ENCODE data around the gene SPATA33. TPM values are rescaled to one million over a fixed set of nuclear protein-coding genes. Genes with fewer than 3 reads are reported as not detected.
"Not testable (repeated sequence)": the region's sequence is repeated elsewhere in the genome, so short reads cannot be mapped to it uniquely, and the experiment has no call there.

Gene SPATA33
- total RNA-seq, 2 donors from 2014 or later: 5.6 to 14.6 TPM

DNA sequence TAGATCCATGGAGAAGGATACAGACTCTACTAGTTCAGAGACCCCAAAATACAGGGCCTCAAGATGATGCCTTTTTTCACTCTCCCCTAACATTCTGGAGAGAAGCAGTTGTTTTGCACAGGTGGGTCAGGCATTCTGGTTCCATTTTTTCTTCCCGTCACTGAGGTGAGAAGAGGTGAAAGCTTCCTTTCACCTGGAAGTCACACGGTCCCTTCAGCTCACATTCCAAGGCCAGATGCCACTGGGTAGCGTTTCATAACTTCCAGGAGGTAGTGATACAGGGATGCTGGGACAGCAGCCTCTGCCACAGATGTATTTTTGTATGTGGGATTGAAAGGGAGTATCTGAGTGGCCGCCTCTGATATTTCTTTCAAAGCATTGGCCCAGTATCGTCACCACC is 30.8 kb downstream of the SPATA33 start:
- Histone ChIP-seq H3K27me3 (replicated peaks; ENCODE audit: insufficient read depth) (no peaks in the 10 kb centered on the region), H3K4me1 (replicated peaks) (no peaks in the 10 kb centered on the region), H3K36me3 (peaks cover 0 to 4% of the 10 kb centered on the region in 2 donors), H3K4me3 (no peak overlapping the region), H3K27ac (no peak overlapping the region), H3K9me3 (no peaks in the 10 kb centered on the region)
- intact Hi-C loops (cut with DNase I): no loop called here
- no peak for DNase-seq (ENCODE audit: low spot score)
- 89% methylated on average over 5 of the region's 5 CpGs for WGBS
- TF ChIP-seq POLR2A (IDR thresholded peaks at IDR 0.05) (no peak), POLR2AphosphoS5 (IDR thresholded peaks at IDR 0.05) (no peak)
- TF ChIP-seq, protein P1, sequence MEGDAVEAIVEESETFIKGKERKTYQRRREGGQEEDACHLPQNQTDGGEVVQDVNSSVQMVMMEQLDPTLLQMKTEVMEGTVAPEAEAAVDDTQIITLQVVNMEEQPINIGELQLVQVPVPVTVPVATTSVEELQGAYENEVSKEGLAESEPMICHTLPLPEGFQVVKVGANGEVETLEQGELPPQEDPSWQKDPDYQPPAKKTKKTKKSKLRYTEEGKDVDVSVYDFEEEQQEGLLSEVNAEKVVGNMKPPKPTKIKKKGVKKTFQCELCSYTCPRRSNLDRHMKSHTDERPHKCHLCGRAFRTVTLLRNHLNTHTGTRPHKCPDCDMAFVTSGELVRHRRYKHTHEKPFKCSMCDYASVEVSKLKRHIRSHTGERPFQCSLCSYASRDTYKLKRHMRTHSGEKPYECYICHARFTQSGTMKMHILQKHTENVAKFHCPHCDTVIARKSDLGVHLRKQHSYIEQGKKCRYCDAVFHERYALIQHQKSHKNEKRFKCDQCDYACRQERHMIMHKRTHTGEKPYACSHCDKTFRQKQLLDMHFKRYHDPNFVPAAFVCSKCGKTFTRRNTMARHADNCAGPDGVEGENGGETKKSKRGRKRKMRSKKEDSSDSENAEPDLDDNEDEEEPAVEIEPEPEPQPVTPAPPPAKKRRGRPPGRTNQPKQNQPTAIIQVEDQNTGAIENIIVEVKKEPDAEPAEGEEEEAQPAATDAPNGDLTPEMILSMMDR (IDR thresholded peaks at IDR 0.05): no peak

DNA sequence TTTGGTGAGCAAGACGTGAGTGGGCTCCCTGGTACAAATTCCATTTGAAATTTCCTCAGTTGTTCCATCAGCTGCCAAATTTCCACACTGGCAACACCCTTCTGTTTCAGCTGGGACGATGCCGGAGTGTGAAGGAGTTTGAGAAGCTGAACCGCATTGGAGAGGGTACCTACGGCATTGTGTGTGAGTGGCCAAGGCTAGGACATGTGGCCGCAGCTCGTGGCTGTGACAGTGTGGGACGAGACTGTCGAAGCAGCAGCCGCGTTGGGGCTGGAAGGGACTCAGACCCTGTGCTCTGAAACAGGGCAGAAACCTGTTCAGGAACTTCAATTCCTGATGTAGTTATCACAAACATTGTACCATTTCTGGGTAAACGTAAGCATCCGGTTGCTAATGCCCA is 31.5 kb downstream of the SPATA33 start:
- TF ChIP-seq POLR2AphosphoS5 (IDR thresholded peaks at IDR 0.05) (no peak), POLR2A (IDR thresholded peaks at IDR 0.05) (no peak)
- TF ChIP-seq, protein P1 (IDR thresholded peaks at IDR 0.05): no peak
- H3K4me1 ChIP-seq (replicated peaks): no peaks in the 10 kb centered on the region
- H3K27ac ChIP-seq: no peak overlapping the region
- 90% methylated on average over 13 of the region's 13 CpGs for WGBS
- H3K9me3 ChIP-seq: no peaks in the 10 kb centered on the region
- H3K27me3 ChIP-seq (replicated peaks; ENCODE audit: insufficient read depth): no peaks in the 10 kb centered on the region
- no peak for DNase-seq (ENCODE audit: low spot score)
- peaks cover 0 to 5% of the 10 kb centered on the region in 2 donors for H3K36me3 ChIP-seq
- intact Hi-C loops (cut with DNase I): no loop called here
- H3K4me3 ChIP-seq: no peak overlapping the region

DNA sequence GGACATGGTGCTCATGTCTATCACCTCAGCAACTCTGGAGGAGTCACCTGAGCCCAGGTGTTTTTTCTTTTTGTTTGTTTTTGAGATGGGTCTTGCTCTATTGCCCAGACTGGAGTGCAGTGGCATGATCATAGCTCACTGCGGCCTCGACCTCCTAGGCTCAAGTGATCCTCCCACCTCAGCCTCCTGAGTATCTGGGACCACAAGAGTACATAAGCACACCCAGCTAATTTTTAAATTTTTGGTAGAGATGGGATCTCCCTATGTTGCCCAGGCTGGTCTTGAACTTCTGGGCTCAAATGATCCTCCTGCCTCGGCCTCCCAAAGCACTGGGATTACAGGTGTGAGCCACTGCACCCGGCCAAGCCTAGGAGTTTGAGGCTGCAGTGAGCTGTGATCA is 32.0 kb downstream of the SPATA33 start:
- H3K27ac ChIP-seq; DNase-seq (ENCODE audit: low spot score); H3K27me3 ChIP-seq (replicated peaks; ENCODE audit: insufficient read depth); H3K9me3 ChIP-seq; H3K36me3 ChIP-seq; H3K4me3 ChIP-seq; H3K4me1 ChIP-seq (replicated peaks); intact Hi-C loops (cut with DNase I): not testable (repeated sequence)
- WGBS: 98% methylated on average over 4 of the region's 4 CpGs

DNA sequence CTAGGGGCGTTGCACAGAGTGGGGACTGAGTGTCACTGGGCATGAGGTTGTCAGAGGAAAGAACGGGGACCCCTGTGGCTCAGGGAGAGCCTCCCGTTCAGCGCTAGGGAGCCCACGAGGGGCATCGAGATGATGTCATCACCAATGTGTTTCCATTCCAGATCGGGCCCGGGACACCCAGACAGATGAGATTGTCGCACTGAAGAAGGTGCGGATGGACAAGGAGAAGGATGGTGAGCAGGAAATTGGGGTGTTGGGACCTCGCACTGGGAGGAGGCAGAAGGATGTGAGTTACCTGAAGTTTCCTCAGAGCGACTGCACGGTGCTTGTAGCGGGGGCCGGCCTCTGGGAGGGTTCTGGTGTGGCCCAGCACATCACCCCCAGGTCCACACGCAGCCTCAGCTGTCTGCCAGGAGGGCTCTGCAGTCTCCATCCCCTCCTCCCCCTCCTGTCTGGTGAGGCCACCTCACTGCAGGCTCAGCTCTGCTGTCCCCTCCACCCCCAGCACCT is 32.8 kb downstream of the SPATA33 start:
- Histone ChIP-seq H3K4me3 (no peak overlapping the region), H3K4me1 (replicated peaks) (no peaks in the 10 kb centered on the region), H3K27me3 (replicated peaks; ENCODE audit: insufficient read depth) (no peaks in the 10 kb centered on the region), H3K27ac (no peak overlapping the region), H3K36me3 (peaks cover 0 to 5% of the 10 kb centered on the region in 2 donors), H3K9me3 (no peaks in the 10 kb centered on the region)
- intact Hi-C loops (cut with DNase I): no loop called here
- no peak for DNase-seq (ENCODE audit: low spot score)
- TF ChIP-seq, protein P1 (IDR thresholded peaks at IDR 0.05): no peak
- TF ChIP-seq POLR2AphosphoS5 (IDR thresholded peaks at IDR 0.05) (no peak), POLR2A (IDR thresholded peaks at IDR 0.05) (no peak)
- 90% methylated on average over 16 of the region's 16 CpGs for WGBS

DNA sequence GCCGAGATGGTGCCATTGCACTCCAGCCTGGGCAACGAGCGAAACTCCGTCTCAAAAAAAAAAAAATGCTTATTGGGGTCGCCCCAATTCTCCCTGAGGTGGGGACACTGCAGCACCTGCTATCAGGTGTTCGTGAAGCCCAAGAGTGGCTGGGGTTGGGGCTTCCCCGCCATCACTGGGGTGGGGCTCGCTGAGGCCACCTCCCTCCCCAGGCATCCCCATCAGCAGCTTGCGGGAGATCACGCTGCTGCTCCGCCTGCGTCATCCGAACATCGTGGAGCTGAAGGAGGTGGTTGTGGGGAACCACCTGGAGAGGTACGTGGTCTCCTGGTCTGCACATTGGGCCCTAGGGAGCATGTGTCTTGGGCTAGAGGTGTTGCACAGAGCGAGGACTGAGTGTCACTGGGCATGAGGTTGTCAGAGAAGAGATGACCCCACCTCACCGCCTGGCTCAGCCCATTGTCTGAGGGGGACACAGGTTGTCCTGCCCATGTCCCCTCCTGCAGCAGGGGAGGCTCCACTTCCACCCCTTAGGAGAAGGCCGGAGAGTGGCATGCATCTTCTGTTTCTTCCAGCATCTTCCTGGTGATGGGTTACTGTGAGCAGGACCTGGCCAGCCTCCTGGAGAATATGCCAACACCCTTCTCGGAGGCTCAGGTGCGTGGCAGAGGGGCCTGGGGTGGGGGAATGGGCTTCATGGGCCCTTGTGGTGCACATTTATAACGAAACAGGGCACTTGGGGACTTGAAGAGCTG is 33.8 kb downstream of the SPATA33 start:
- Histone ChIP-seq H3K9me3 (no peaks in the 10 kb centered on the region), H3K27ac (no peak overlapping the region), H3K4me1 (replicated peaks) (no peaks in the 10 kb centered on the region), H3K27me3 (replicated peaks; ENCODE audit: insufficient read depth) (no peaks in the 10 kb centered on the region), H3K4me3 (no peak overlapping the region), H3K36me3 (peaks cover 0 to 5% of the 10 kb centered on the region in 2 donors)
- 95% methylated on average over 21 of the region's 21 CpGs for WGBS
- TF ChIP-seq POLR2A (IDR thresholded peaks at IDR 0.05) (no peak), POLR2AphosphoS5 (IDR thresholded peaks at IDR 0.05) (no peak)
- TF ChIP-seq, protein P1 (IDR thresholded peaks at IDR 0.05): no peak
- intact Hi-C loops (cut with DNase I): no loop called here
- DNase-seq (ENCODE audit: low spot score): no peak
